Measurements from ENCODE around the gene GJC2.

GJC2 gene

GRCh38 chr1:228176024-228176395 lies 26.3 kb downstream of the GJC2 start:
- FAIRE-seq (no peak), DNase-seq (ENCODE audit: insufficient read length, low spot score) (no peak)
- no peak for TF ChIP-seq CTCF (IDR thresholded peaks at IDR 0.05; ENCODE audit: insufficient read depth, missing control alignments)

- no peak for DNase-seq (ENCODE audit: insufficient read length, low spot score)
- no peak for FAIRE-seq
- TF ChIP-seq CTCF (IDR thresholded peaks at IDR 0.05; ENCODE audit: insufficient read depth, missing control alignments), result no peak
These were observed 26.9 kb downstream of the GJC2 start for GRCh38 chr1:228176461-228177182.

GRCh38 chr1:228177183-228177475 lies 27.4 kb downstream of the GJC2 start:
- no peak for TF ChIP-seq CTCF (IDR thresholded peaks at IDR 0.05; ENCODE audit: insufficient read depth, missing control alignments)
- no peak for DNase-seq (ENCODE audit: insufficient read length, low spot score)
- FAIRE-seq, result no peak

DNA sequence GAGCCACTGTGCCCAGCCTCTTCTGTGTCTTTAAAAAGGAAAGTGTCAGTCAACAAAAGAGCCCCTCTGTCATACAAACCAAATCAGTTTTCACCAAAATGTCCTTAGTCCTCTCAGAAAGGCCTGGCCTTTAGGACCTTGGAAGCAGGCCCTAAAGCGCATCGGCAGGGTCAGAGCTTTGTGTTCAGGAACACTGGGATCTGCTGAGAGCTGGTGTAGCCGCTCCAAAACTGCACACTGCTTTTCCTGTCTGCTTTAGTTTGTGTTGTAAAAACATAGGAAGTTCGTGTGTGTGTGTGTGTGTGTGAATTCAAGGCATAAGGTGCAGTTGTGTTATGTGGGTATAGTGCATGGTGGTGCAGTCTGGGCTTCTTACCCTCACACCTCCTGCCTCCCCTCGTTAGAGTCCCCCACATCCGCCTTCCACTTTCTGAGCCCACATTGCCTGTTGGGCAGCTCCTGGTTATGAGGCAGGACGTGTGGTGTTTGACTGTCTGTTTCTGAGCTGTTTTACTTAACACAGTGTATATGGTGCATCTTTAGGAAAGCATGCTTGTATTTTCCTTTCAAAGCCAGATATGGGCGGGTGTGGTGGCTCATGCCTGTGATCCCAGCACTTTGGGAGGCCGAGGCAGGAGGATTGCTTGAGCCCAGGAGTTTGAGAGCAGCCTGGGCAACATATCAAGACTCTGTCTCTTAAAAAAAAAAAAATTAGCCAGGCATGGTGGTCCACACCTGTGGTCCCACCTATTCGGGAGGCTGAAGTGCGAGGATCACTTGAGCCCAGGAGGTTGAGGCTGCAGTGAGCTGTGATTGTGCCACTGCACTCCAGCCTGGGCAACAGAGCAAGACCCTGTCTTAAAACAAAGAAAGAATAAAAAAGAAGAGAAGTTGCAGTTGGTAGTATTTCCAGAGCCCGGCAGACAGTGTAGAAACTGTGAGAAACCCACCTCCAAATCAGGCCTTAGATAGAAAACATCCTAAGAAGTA lies 28.3 kb downstream of the GJC2 start:
- no peak for TF ChIP-seq CTCF (IDR thresholded peaks at IDR 0.05; ENCODE audit: insufficient read depth, missing control alignments)
- FAIRE-seq (no peak), DNase-seq (ENCODE audit: insufficient read length, low spot score) (no peak)

GRCh38 chr1:228178737-228179684 lies 29.3 kb downstream of the GJC2 start:
- DNase-seq (ENCODE audit: insufficient read length, low spot score), result no peak
- TF ChIP-seq CTCF (IDR thresholded peaks at IDR 0.05; ENCODE audit: insufficient read depth, missing control alignments), result no peak
- no peak for FAIRE-seq

- FAIRE-seq, result no peak
- no peak for DNase-seq (ENCODE audit: insufficient read length, low spot score)
- TF ChIP-seq CTCF (IDR thresholded peaks at IDR 0.05; ENCODE audit: insufficient read depth, missing control alignments), result peak; percentile 34
These were observed 30.7 kb downstream of the GJC2 start for GRCh38 chr1:228180271-228180958.

Measured in D721Med (cell line).